CD4-positive, alpha-beta memory T cell (primary cell): Measurements from ENCODE around the gene RBM42. TPM values are rescaled to one million over a fixed set of nuclear protein-coding genes. Genes with fewer than 3 reads are reported as not detected.

Experiments
- CTCF ChIA-PET: fragments of 350-600 bp; sonication (Branson Sonifier 250); formaldehyde crosslinking; loops from one replicate; lab custom pipeline; 2021; ENCODE audit warnings: inconsistent platforms; ENCODE audit not compliant: partially characterized antibody; lab: Charles Lee
- POLR2A ChIA-PET: fragments of 350-600 bp; sonication (Branson Sonifier 250); formaldehyde crosslinking; loops from one replicate; lab custom pipeline; 2021; ENCODE audit not compliant: partially characterized antibody; lab: Charles Lee
- DNase-seq, 5 donors: peaks; one replicate each; pipeline versions ENCODE4 v3.0.0 to v3.0.0-alpha.2; 2020 to 2022; ENCODE audit warnings: mixed read lengths in 1 of 5
- H3K27ac ChIP-seq: one replicate; pipeline ENCODE4 v1.7.0; 2013; ENCODE audit warnings: low read depth, low read length
- H3K27me3 ChIP-seq: 2 replicates; pipeline ENCODE4 v1.7.0; 2013; ENCODE audit warnings: mild to moderate bottlenecking, low read length, moderate library complexity; ENCODE audit not compliant: insufficient read depth
- H3K36me3 ChIP-seq: 2 replicates; pipeline ENCODE4 v1.7.0; 2013; ENCODE audit warnings: mild to moderate bottlenecking, low read length, moderate library complexity; ENCODE audit not compliant: insufficient read depth
- H3K4me1 ChIP-seq: 2 replicates; pipeline ENCODE4 v1.7.0; 2013; ENCODE audit warnings: mild to moderate bottlenecking, low read length, moderate library complexity; ENCODE audit not compliant: insufficient read depth
- H3K4me3 ChIP-seq, 2 donors: one replicate each; pipeline ENCODE4 v1.7.0; 2013; ENCODE audit warnings: low read length in 2 of 2, mild to moderate bottlenecking in 1 of 2
- H3K9me3 ChIP-seq, 2 donors: one replicate each; pipeline ENCODE4 v1.7.0; 2013; ENCODE audit warnings: low read length in 2 of 2, control low read depth in 1 of 2; ENCODE audit not compliant: control insufficient read depth in 1 of 2
- H3K27ac Mint-ChIP-seq, 7 donors: one replicate each; pipeline ENCODE4 v1.8.0; 2020 to 2021; ENCODE audit warnings: mixed read lengths in 7 of 7, mild to moderate bottlenecking in 6 of 7, inconsistent platforms in 3 of 7, moderate library complexity in 3 of 7
- H3K27me3 Mint-ChIP-seq, 2 donors: one replicate each; pipeline ENCODE4 v1.8.0; 2020 to 2021; ENCODE audit warnings: mixed read lengths in 2 of 2
- H3K36me3 Mint-ChIP-seq, 2 donors: one replicate each; pipeline ENCODE4 v1.8.0; 2020 to 2021; ENCODE audit warnings: mixed read lengths in 2 of 2, inconsistent platforms in 1 of 2, mild to moderate bottlenecking in 1 of 2
- H3K4me1 Mint-ChIP-seq, 4 donors: one replicate each; pipeline ENCODE4 v1.8.0; 2020 to 2021; ENCODE audit warnings: mixed read lengths in 4 of 4, mild to moderate bottlenecking in 1 of 4
- H3K4me3 Mint-ChIP-seq, 8 donors: one replicate each; pipeline ENCODE4 v1.8.0; 2020 to 2021; ENCODE audit warnings: mixed read lengths in 8 of 8, mild to moderate bottlenecking in 7 of 8, moderate library complexity in 6 of 8, inconsistent platforms in 3 of 8
- H3K9me3 Mint-ChIP-seq, 8 donors: one replicate each; pipeline ENCODE4 v1.8.0; 2020 to 2021; ENCODE audit warnings: mixed read lengths in 8 of 8, mild to moderate bottlenecking in 5 of 8, inconsistent platforms in 3 of 8, moderate library complexity in 1 of 8
- intact Hi-C: fragments of 100-400 bp; cut with micrococcal nuclease; formaldehyde crosslinking; loops from one replicate; pipeline ENCODE4 v1.15.1; 2023
- polyA plus RNA-seq, 2 donors: library from polyadenylated mRNA; unstranded; fragments of 300-500 nt; fragmentation: Illumina TruSeq; gene quantifications; one replicate each; pipeline ENCODE4 v1.2.3, GENCODE V29; 2021
- total RNA-seq, 2 experiments: library from RNA; stranded (reverse); gene quantifications; one replicate each; pipeline ENCODE4 v1.2.3, GENCODE V29; 2021

The RBM42 gene
- total and polyA plus RNA-seq, 4 experiments from 2014 or later: 42.9 to 61.0 (median 54.4) TPM

GRCh38 chr19:35619290-35619923 lies 9.4 kb upstream of the RBM42 start:
- H3K27ac Mint-ChIP-seq: no peak overlapping the region
- CTCF ChIA-PET: no interaction called here

GRCh38 chr19:35620001-35620400 lies 8.8 kb upstream of the RBM42 start:
- H3K27ac Mint-ChIP-seq: no peak overlapping the region
- H3K27me3 Mint-ChIP-seq: no peaks in the 10 kb centered on the region
- Histone ChIP-seq H3K27ac (no peak overlapping the region), H3K9me3 (no peaks in the 10 kb centered on the region), H3K27me3 (no peaks in the 10 kb centered on the region), H3K4me1 (no peaks in the 10 kb centered on the region), H3K4me3 (no peak overlapping the region), H3K36me3 (peaks cover 7% of the 10 kb centered on the region)
- CTCF ChIA-PET: no interaction called here
- H3K4me3 Mint-ChIP-seq: no peak overlapping the region
- H3K9me3 Mint-ChIP-seq: peaks cover 0 to 2% (median 0%) of the 10 kb centered on the region in 8 donors
- peaks cover 8 to 25% of the 10 kb centered on the region in 2 donors for H3K36me3 Mint-ChIP-seq
- intact Hi-C loops: no loop called here
- no peak for DNase-seq
- POLR2A ChIA-PET: no interaction called here
- H3K4me1 Mint-ChIP-seq: peaks cover 0 to 2% (median 0%) of the 10 kb centered on the region in 4 donors

More at GRCh38 chr19:35619290-35619923, 9.4 kb upstream of the RBM42 start:
- no peaks in the 10 kb centered on the region for H3K9me3 ChIP-seq
- no peak overlapping the region for H3K4me3 ChIP-seq
- H3K36me3 ChIP-seq: peaks cover 7% of the 10 kb centered on the region
- H3K4me3 Mint-ChIP-seq: no peak overlapping the region
- H3K27ac ChIP-seq: no peak overlapping the region
- H3K9me3 Mint-ChIP-seq: peaks cover 0 to 2% (median 0%) of the 10 kb centered on the region in 8 donors
- no peaks in the 10 kb centered on the region for H3K27me3 ChIP-seq
- no peak for DNase-seq
- intact Hi-C loops: no loop called here
- H3K27me3 Mint-ChIP-seq: no peaks in the 10 kb centered on the region
- peaks cover 0 to 2% (median 0%) of the 10 kb centered on the region in 4 donors for H3K4me1 Mint-ChIP-seq
- H3K36me3 Mint-ChIP-seq: peaks cover 8 to 28% of the 10 kb centered on the region in 2 donors
- H3K4me1 ChIP-seq: no peaks in the 10 kb centered on the region
- POLR2A ChIA-PET: no interaction called here

- CTCF ChIA-PET: no interaction called here
- H3K36me3 Mint-ChIP-seq: peaks cover 3 to 17% of the 10 kb centered on the region in 2 donors
- peaks cover 7% of the 10 kb centered on the region for H3K36me3 ChIP-seq
- H3K4me1 Mint-ChIP-seq: peaks cover 0 to 5% (median under 1%) of the 10 kb centered on the region in 4 donors
- no peak for DNase-seq
- H3K9me3 Mint-ChIP-seq: no peaks in the 10 kb centered on the region
- no peak overlapping the region for H3K4me3 Mint-ChIP-seq
- no peak overlapping the region for H3K4me3 ChIP-seq
- H3K27ac ChIP-seq: no peak overlapping the region
- H3K9me3 ChIP-seq: no peaks in the 10 kb centered on the region
- no peaks in the 10 kb centered on the region for H3K27me3 Mint-ChIP-seq
- H3K4me1 ChIP-seq: no peaks in the 10 kb centered on the region
- H3K27ac Mint-ChIP-seq: peak overlapping the region in 3 of 7 donors; percentile 23 to 78 (median 64)
- no peaks in the 10 kb centered on the region for H3K27me3 ChIP-seq
- intact Hi-C loops: no loop called here
- POLR2A ChIA-PET: interaction anchor here (0.5 to 3.2 kb wide), 3 partner anchors 9 to 30 kb away, joined by 3 to 10 read pairs (median 3); partner anchors contain the start of gene HAUS5
These were observed 7.1 kb upstream of the RBM42 start for GRCh38 chr19:35621708-35622107.

GRCh38 chr19:35622750-35623149 lies 6.1 kb upstream of the RBM42 start:
- Histone ChIP-seq H3K9me3 (no peaks in the 10 kb centered on the region), H3K4me1 (no peaks in the 10 kb centered on the region), H3K4me3 (no peak overlapping the region), H3K36me3 (peaks cover 7% of the 10 kb centered on the region), H3K27ac (no peak overlapping the region), H3K27me3 (no peaks in the 10 kb centered on the region)
- H3K36me3 Mint-ChIP-seq: peaks cover 3 to 17% of the 10 kb centered on the region in 2 donors
- intact Hi-C loops: no loop called here
- DNase-seq: no peak
- peaks cover 0 to 5% (median under 1%) of the 10 kb centered on the region in 4 donors for H3K4me1 Mint-ChIP-seq
- no peaks in the 10 kb centered on the region for H3K9me3 Mint-ChIP-seq
- H3K4me3 Mint-ChIP-seq: no peak overlapping the region
- H3K27ac Mint-ChIP-seq: peak overlapping the region in 1 of 7 donors; percentile 42
- CTCF ChIA-PET: no interaction called here
- POLR2A ChIA-PET: interaction anchor here (1.3 to 3.2 kb wide), 2 partner anchors 10 to 12 kb away, joined by 4 to 10 read pairs; partner anchors contain the start of gene HAUS5
- H3K27me3 Mint-ChIP-seq: no peaks in the 10 kb centered on the region

- H3K36me3 ChIP-seq: peaks cover 7% of the 10 kb centered on the region
- H3K27ac ChIP-seq: no peak overlapping the region
- H3K27me3 Mint-ChIP-seq: no peaks in the 10 kb centered on the region
- no peak overlapping the region for H3K4me3 Mint-ChIP-seq
- H3K9me3 ChIP-seq: no peaks in the 10 kb centered on the region
- H3K4me1 Mint-ChIP-seq: peaks cover 4 to 12% (median 6%) of the 10 kb centered on the region in 4 donors
- ChIA-PET POLR2A (interaction anchor here (1.3 to 3.2 kb wide), 2 partner anchors 11 to 13 kb away, joined by 4 to 10 read pairs; partner anchors contain the start of gene HAUS5), CTCF (interaction anchor here (0.7 kb wide), 1 partner anchor 75 kb away, joined by 3 read pairs; no protein-coding TSS in a partner anchor)
- DNase-seq: no peak
- peaks cover 3 to 17% of the 10 kb centered on the region in 2 donors for H3K36me3 Mint-ChIP-seq
- H3K27me3 ChIP-seq: no peaks in the 10 kb centered on the region
- H3K27ac Mint-ChIP-seq: peak overlapping the region in 2 of 7 donors; percentile 42 to 58
- H3K9me3 Mint-ChIP-seq: no peaks in the 10 kb centered on the region
- intact Hi-C loops: no loop called here
- peaks cover 5% of the 10 kb centered on the region for H3K4me1 ChIP-seq
- no peak overlapping the region for H3K4me3 ChIP-seq
These were observed 5.4 kb upstream of the RBM42 start for GRCh38 chr19:35623327-35624010.

GRCh38 chr19:35628264-35628564 lies 622 bp upstream of the RBM42 start:
- no peaks in the 10 kb centered on the region for H3K27me3 ChIP-seq
- POLR2A ChIA-PET: interaction anchor here (0.7 to 5.3 kb wide), 3 partner anchors 15 to 17 kb away, joined by 3 to 45 read pairs (median 8); partner anchors contain the start of genes ETV2 and HAUS5
- peak overlapping the region; percentile 88 for H3K27ac ChIP-seq
- CTCF ChIA-PET: no interaction called here
- peaks cover 17% of the 10 kb centered on the region for H3K4me1 ChIP-seq
- Mint-ChIP-seq H3K4me3 (peak overlapping the region; percentile 97 to 100 (median 98)), H3K27me3 (peaks cover 0 to 1% of the 10 kb centered on the region in 2 donors), H3K27ac (peak overlapping the region; percentile 95 to 100 (median 100)), H3K4me1 (peaks cover 12 to 35% (median 18%) of the 10 kb centered on the region in 4 donors), H3K36me3 (peaks cover 22 to 34% of the 10 kb centered on the region in 2 donors), H3K9me3 (no peaks in the 10 kb centered on the region)
- intact Hi-C loops: loop anchor here (1.0 to 5.0 kb wide), 4 partner anchors 16 to 81 kb away; partner anchors contain the start of genes COX6B1, HAUS5 and TMEM147
- no peaks in the 10 kb centered on the region for H3K9me3 ChIP-seq
- H3K36me3 ChIP-seq: peaks cover 27% of the 10 kb centered on the region
- H3K4me3 ChIP-seq: peak overlapping the region; percentile 27 to 86
- DNase-seq: no peak

GRCh38 chr19:35629332-35629633 lies 447 bp downstream of the RBM42 start:
- H3K27me3 ChIP-seq: no peaks in the 10 kb centered on the region
- Mint-ChIP-seq H3K27ac (peak overlapping the region; percentile 95 to 100 (median 100)), H3K9me3 (no peaks in the 10 kb centered on the region), H3K36me3 (peaks cover 25 to 42% of the 10 kb centered on the region in 2 donors), H3K4me1 (peaks cover 13 to 35% (median 19%) of the 10 kb centered on the region in 4 donors), H3K4me3 (peak overlapping the region; percentile 97 to 100 (median 98)), H3K27me3 (peaks cover 0 to 1% of the 10 kb centered on the region in 2 donors)
- ChIA-PET CTCF (interaction anchor here (1.5 kb wide), 1 partner anchor 19 kb away, joined by 3 read pairs; the partner anchor contains the start of gene COX6B1), POLR2A (interaction anchor here (2.3 to 5.3 kb wide), 2 partner anchors 14 to 19 kb away, joined by 8 to 45 read pairs; partner anchors contain the start of genes COX6B1 and ETV2)
- H3K4me3 ChIP-seq: peak overlapping the region; percentile 27 to 86
- DNase-seq: no peak
- H3K27ac ChIP-seq: peak overlapping the region; percentile 88
- no peaks in the 10 kb centered on the region for H3K9me3 ChIP-seq
- H3K36me3 ChIP-seq: peaks cover 37% of the 10 kb centered on the region
- intact Hi-C loops: loop anchor here (5.0 kb wide), 1 partner anchor 82 kb away; the partner anchor contains the start of gene TMEM147
- peaks cover 17% of the 10 kb centered on the region for H3K4me1 ChIP-seq
